Endothelial cell (in vitro differentiated cells): ENCODE data around the gene OR52E5. TPM values are rescaled to one million over a fixed set of nuclear protein-coding genes. Genes with fewer than 3 reads are reported as not detected.

Experiments used
- DNase-seq: peaks from one replicate; pipeline ENCODE4 v3.0.0; 2021; ENCODE audit warnings: low spot score
- H3K27ac Mint-ChIP-seq: one replicate; pipeline ENCODE4 v1.8.0; 2021; ENCODE audit warnings: mixed read lengths, inconsistent platforms; ENCODE audit not compliant: unreplicated experiment
- H3K27me3 Mint-ChIP-seq: one replicate; pipeline ENCODE4 v1.8.0; 2021; ENCODE audit warnings: mild to moderate bottlenecking, moderate library complexity, mixed read lengths, inconsistent platforms; ENCODE audit not compliant: unreplicated experiment
- H3K36me3 Mint-ChIP-seq: one replicate; pipeline ENCODE4 v1.8.0; 2021; ENCODE audit warnings: mild to moderate bottlenecking, low read depth, mixed read lengths, inconsistent platforms; ENCODE audit not compliant: unreplicated experiment
- H3K4me1 Mint-ChIP-seq: one replicate; pipeline ENCODE4 v1.8.0; 2021; ENCODE audit warnings: mild to moderate bottlenecking, mixed read lengths, inconsistent platforms; ENCODE audit not compliant: unreplicated experiment
- H3K4me3 Mint-ChIP-seq: one replicate; pipeline ENCODE4 v1.8.0; 2021; ENCODE audit warnings: mild to moderate bottlenecking, mixed read lengths, inconsistent platforms; ENCODE audit not compliant: unreplicated experiment
- H3K9me3 Mint-ChIP-seq: one replicate; pipeline ENCODE4 v1.8.0; 2021; ENCODE audit warnings: mixed read lengths, inconsistent platforms; ENCODE audit not compliant: unreplicated experiment
- CTCF ChIP-seq: fragments of 200-600 bp; sonication (generic); IDR thresholded peaks from one replicate; pipeline ENCODE4 v1.5.0; 2021; ENCODE audit warnings: antibody characterized with exemption; ENCODE audit not compliant: unreplicated experiment
- total RNA-seq: library from RNA; stranded (reverse); fragmentation: NEBNext Ultra II Directional; extraction: Animal tissue kit (Norgen Biotek cat#: 25700); gene quantifications from one replicate; pipeline ENCODE4 v1.2.1, GENCODE V29; 2021; ENCODE audit not compliant: unreplicated experiment

OR52E5 gene
- total RNA-seq, 1 donor from 2014 or later: not detected

GRCh38 chr11:5938603-5938965 is 45.6 kb downstream of the OR52E5 start:
- no peak for DNase-seq
- Mint-ChIP-seq H3K36me3 (no peaks in the 10 kb centered on the region), H3K4me3 (no peak overlapping the region), H3K27ac (no peak overlapping the region), H3K4me1 (no peaks in the 10 kb centered on the region), H3K27me3 (peaks cover 4% of the 10 kb centered on the region), H3K9me3 (no peaks in the 10 kb centered on the region)
- TF ChIP-seq CTCF: no peak

DNA sequence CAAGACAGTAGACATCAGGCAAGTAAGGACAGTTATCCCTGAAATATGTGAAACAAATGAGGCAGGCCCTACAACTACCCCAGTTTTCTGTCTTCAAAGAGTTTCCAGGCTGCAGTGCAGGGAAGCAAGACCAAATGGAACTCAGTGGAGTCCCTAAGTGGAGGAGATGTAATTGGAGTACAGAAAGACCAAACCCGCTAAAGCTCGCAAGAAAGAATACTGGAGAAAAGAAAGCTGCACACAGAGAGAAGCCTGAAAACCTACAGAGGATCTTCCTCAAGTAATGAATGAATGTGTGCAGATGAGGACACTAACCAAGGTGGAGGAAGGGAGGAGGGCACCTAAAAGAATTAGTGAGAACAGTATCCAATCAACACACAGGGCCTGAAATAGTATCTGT is 47.7 kb downstream of the OR52E5 start:
- Mint-ChIP-seq H3K9me3 (no peaks in the 10 kb centered on the region), H3K27ac (no peak overlapping the region), H3K4me1 (peaks cover 3% of the 10 kb centered on the region), H3K4me3 (no peak overlapping the region), H3K27me3 (peaks cover 4% of the 10 kb centered on the region), H3K36me3 (no peaks in the 10 kb centered on the region)
- DNase-seq: no peak
- TF ChIP-seq CTCF: no peak

- no peak within 1 kb of the TSS for H3K4me3 Mint-ChIP-seq
- no peak for DNase-seq
- no peak for TF ChIP-seq CTCF
- H3K4me1 Mint-ChIP-seq: peaks cover 3% of the 10 kb centered on the region
- H3K36me3 Mint-ChIP-seq: no peaks in the 10 kb centered on the region
- peaks cover 4% of the 10 kb centered on the region for H3K27me3 Mint-ChIP-seq
- no peak within 1 kb of the TSS for H3K27ac Mint-ChIP-seq
- H3K9me3 Mint-ChIP-seq: no peaks in the 10 kb centered on the region
Observed at GRCh38 chr11:5941951-5942350, 48.9 kb downstream of the OR52E5 start, which contains the start of gene OR56A3. Gene OR56A3 (plus strand): TSS chr11:5942251. CDS start chr11:5947347, 5,096 bp downstream.

Other genes with a start within 250 kb of the OR52E5 start
- gene TRIM5, start 208.1 kb upstream of the OR52E5 start, total RNA-seq: 114 TPM
- gene TRIM22, start 203.4 kb upstream of the OR52E5 start, total RNA-seq: 1.2 TPM
- gene OR56B1, start 156.8 kb upstream of the OR52E5 start, total RNA-seq: not detected
- gene OR52N4, start 139.0 kb upstream of the OR52E5 start, total RNA-seq: not detected
- gene OR52N5, start 109.9 kb upstream of the OR52E5 start, total RNA-seq: 6.8 TPM
- 13.6 TPM for gene OR52N1, start 101.9 kb upstream of the OR52E5 start, total RNA-seq
- gene OR52N2, start 84.3 kb upstream of the OR52E5 start, total RNA-seq: not detected
- not detected for gene OR52E6, start 51.3 kb upstream of the OR52E5 start, total RNA-seq
- not detected for gene OR52E8, start 35.5 kb upstream of the OR52E5 start, total RNA-seq
- not detected for gene OR52E4, start 12.6 kb upstream of the OR52E5 start, total RNA-seq
- not detected for gene OR56A3, start 49.0 kb downstream of the OR52E5 start, total RNA-seq
- not detected for gene OR56A5, start 75.3 kb downstream of the OR52E5 start, total RNA-seq
- gene OR52L1, start 93.8 kb downstream of the OR52E5 start, total RNA-seq: not detected
- gene OR56A4, start 113.7 kb downstream of the OR52E5 start, total RNA-seq: 0.13 TPM
- 0.03 TPM for gene OR56A1, start 137.6 kb downstream of the OR52E5 start, total RNA-seq
- gene OR56B4, start 214.5 kb downstream of the OR52E5 start, total RNA-seq: not detected